Osteoblast (primary cell): ENCODE measurements around the gene LIN28A. TPM values are rescaled to one million over a fixed set of nuclear protein-coding genes. Genes with fewer than 3 reads are reported as not detected.
A peak's percentile ranks its signal among the peaks of the same experiment; 100 is the strongest.

ENCODE experiments used
- DNase-seq: peaks from one replicate; pipeline ENCODE4 v3.0.0; 2011; ENCODE audit warnings: low spot score, mixed read lengths; ENCODE audit not compliant: insufficient read length; ENCODE audit errors: missing footprints
- H2AFZ ChIP-seq: 2 replicates; pipeline ENCODE4 v1.6.0; 2011; ENCODE audit warnings: mild to moderate bottlenecking, low read length
- H3K27ac ChIP-seq: 2 replicates; pipeline ENCODE4 v1.5.1; 2011; ENCODE audit warnings: mild to moderate bottlenecking, low read depth, low read length, moderate library complexity
- H3K27me3 ChIP-seq: 2 replicates; pipeline ENCODE4 v1.6.0; 2012; ENCODE audit warnings: mild to moderate bottlenecking, control low read depth, inconsistent platforms, low read length, moderate library complexity; ENCODE audit not compliant: insufficient read depth
- H3K36me3 ChIP-seq: 2 replicates; pipeline ENCODE4 v1.5.1; 2011; ENCODE audit warnings: mild to moderate bottlenecking, low read length, control low read depth, moderate library complexity; ENCODE audit not compliant: insufficient read depth
- H3K4me1 ChIP-seq: 2 replicates; pipeline ENCODE4 v1.5.1; 2011; ENCODE audit warnings: mild to moderate bottlenecking, low read length, control low read depth, moderate library complexity; ENCODE audit not compliant: insufficient read depth
- H3K4me2 ChIP-seq: 2 replicates; pipeline ENCODE4 v1.6.0; 2011; ENCODE audit warnings: mild to moderate bottlenecking, low read length; ENCODE audit not compliant: insufficient read depth
- H3K4me3 ChIP-seq: fragments of 200-600 bp; sonication (generic); 3 replicates; pipeline ENCODE4 v1.5.1; 2012; ENCODE audit warnings: mild to moderate bottlenecking, low read length, inconsistent platforms; ENCODE audit not compliant: insufficient read depth
- H3K79me2 ChIP-seq: 2 replicates; pipeline ENCODE4 v1.6.0; 2012; ENCODE audit warnings: mild to moderate bottlenecking, low read length, control low read depth, inconsistent platforms; ENCODE audit not compliant: insufficient read depth
- H3K9me3 ChIP-seq: 2 replicates; pipeline ENCODE4 v1.5.1; 2011; ENCODE audit warnings: low read depth, low read length, control low read depth
- H4K20me1 ChIP-seq: 2 replicates; pipeline ENCODE4 v1.6.0; 2012; ENCODE audit warnings: mild to moderate bottlenecking, low read length, control low read depth; ENCODE audit not compliant: insufficient read depth
- total RNA-seq: library from RNA; depleted of rRNA; stranded (reverse); fragments of >200 nt; gene quantifications from 2 replicates; pipeline ENCODE4 v1.2.3, GENCODE V29; 2012
- TF ChIP-seq, protein P1 (sequence below): IDR thresholded peaks from 2 replicates; pipeline ENCODE4 v1.5.1; 2011; ENCODE audit warnings: mild to moderate bottlenecking, low read depth, low read length, moderate library complexity; ENCODE audit errors: extremely low read depth

LIN28A gene
- total RNA-seq, 1 donor: not detected

DNA sequence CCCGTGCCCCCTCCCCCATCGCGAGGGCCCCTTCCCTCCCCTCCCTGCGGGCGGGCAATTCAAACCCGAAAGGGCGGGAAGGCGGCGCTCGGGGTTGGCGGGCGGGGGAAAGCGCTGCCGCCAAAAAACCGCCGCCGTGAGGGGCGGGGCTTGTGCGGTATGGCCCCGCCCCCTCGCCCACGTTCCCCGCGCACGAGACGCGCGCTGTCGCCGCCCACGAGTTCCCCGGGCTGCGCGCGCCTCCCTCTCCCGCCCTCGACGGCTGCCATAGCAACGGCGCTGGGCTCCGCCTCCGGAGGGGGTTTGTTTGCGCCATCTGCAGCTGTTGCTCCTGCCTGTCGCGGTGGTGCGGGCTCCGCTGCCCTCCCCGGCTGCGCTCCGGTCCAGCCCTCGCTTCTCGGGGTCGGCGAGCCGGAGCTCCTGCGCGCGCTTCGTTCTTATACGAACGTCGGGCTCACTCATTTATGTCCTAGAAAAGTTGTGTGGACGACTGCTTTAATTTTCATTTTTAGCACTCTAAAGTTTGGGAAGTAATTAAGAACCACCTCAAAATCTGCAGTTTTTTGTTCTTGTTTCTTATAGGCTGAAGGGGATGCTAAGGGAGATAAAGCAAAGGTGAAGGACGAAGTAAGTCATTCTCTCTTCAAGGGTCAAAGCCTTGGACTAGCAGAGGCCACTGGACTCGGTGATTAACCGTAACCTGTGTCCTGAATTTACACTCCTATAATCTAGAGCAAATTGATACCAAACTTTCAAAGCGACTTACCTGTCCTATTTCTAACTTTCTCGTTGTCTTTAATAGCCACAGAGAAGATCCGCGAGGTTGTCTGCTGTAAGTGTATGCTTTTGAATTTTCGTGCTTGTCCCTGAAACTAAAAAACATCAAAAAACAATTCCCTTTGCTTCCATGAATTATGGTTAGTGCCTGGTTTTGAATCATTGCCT lies 62.6 kb downstream of the LIN28A start:
- TF ChIP-seq, protein P1, sequence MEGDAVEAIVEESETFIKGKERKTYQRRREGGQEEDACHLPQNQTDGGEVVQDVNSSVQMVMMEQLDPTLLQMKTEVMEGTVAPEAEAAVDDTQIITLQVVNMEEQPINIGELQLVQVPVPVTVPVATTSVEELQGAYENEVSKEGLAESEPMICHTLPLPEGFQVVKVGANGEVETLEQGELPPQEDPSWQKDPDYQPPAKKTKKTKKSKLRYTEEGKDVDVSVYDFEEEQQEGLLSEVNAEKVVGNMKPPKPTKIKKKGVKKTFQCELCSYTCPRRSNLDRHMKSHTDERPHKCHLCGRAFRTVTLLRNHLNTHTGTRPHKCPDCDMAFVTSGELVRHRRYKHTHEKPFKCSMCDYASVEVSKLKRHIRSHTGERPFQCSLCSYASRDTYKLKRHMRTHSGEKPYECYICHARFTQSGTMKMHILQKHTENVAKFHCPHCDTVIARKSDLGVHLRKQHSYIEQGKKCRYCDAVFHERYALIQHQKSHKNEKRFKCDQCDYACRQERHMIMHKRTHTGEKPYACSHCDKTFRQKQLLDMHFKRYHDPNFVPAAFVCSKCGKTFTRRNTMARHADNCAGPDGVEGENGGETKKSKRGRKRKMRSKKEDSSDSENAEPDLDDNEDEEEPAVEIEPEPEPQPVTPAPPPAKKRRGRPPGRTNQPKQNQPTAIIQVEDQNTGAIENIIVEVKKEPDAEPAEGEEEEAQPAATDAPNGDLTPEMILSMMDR: no peak
- H4K20me1 ChIP-seq: peaks cover 47% of the 10 kb centered on the region
- H3K79me2 ChIP-seq: peaks cover 21% of the 10 kb centered on the region
- H3K9me3 ChIP-seq: no peaks in the 10 kb centered on the region
- H3K4me1 ChIP-seq: peaks cover 34% of the 10 kb centered on the region
- H3K36me3 ChIP-seq: peaks cover 54% of the 10 kb centered on the region
- peak overlapping the region; percentile 98 for H3K4me2 ChIP-seq
- peak overlapping the region; percentile 91 for H3K27ac ChIP-seq
- H3K4me3 ChIP-seq: peak overlapping the region; percentile 87
- no peak overlapping the region for H2AFZ ChIP-seq
- no peaks in the 10 kb centered on the region for H3K27me3 ChIP-seq
- peak; percentile 98 for DNase-seq

DNA sequence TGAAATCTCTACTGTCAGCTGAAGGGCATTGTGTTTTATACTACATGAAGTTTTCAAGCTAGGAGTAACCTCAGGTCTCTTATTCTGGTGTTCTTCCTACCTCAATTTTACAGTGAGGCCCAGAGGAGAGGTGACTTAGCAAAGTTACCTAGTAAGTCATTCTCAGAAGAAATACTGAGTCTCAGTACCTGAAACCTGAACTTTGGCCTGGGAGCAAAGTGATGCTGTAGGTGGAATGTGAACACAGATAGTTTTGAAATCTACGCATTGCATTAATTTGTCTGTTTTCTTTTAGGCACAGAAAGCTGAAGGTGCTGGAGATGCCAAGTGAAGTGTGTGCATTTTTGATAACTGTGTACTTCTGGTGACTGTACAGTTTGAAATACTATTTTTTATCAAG lies 64.2 kb downstream of the LIN28A start:
- Histone ChIP-seq H3K79me2 (peaks cover 21% of the 10 kb centered on the region), H3K9me3 (no peaks in the 10 kb centered on the region), H3K36me3 (peaks cover 49% of the 10 kb centered on the region), H3K4me1 (peaks cover 34% of the 10 kb centered on the region), H2AFZ (no peak overlapping the region), H3K4me3 (no peak overlapping the region), H3K4me2 (no peak overlapping the region), H3K27me3 (no peaks in the 10 kb centered on the region), H3K27ac (peak overlapping the region; percentile 3), H4K20me1 (peaks cover 39% of the 10 kb centered on the region)
- TF ChIP-seq, protein P1: no peak
- peak; percentile 41 for DNase-seq

GRCh38 chr1:26475989-26476388 lies 65.4 kb downstream of the LIN28A start:
- Histone ChIP-seq H3K79me2 (peaks cover 21% of the 10 kb centered on the region), H3K4me3 (no peak overlapping the region), H3K4me2 (no peak overlapping the region), H3K9me3 (no peaks in the 10 kb centered on the region), H3K36me3 (peaks cover 45% of the 10 kb centered on the region), H4K20me1 (peaks cover 28% of the 10 kb centered on the region), H3K27ac (no peak overlapping the region), H3K4me1 (peaks cover 28% of the 10 kb centered on the region), H3K27me3 (no peaks in the 10 kb centered on the region), H2AFZ (no peak overlapping the region)
- TF ChIP-seq, protein P1: no peak
- DNase-seq: no peak

- Histone ChIP-seq H3K4me2 (no peak overlapping the region), H3K4me1 (peaks cover 18% of the 10 kb centered on the region), H3K4me3 (no peak overlapping the region), H3K36me3 (peaks cover 45% of the 10 kb centered on the region), H3K27ac (no peak overlapping the region), H3K79me2 (peaks cover 21% of the 10 kb centered on the region), H3K9me3 (no peaks in the 10 kb centered on the region), H4K20me1 (peaks cover 20% of the 10 kb centered on the region), H2AFZ (no peak overlapping the region), H3K27me3 (no peaks in the 10 kb centered on the region)
- peak; percentile 60 for DNase-seq
- TF ChIP-seq, protein P1: no peak
Observed at GRCh38 chr1:26476958-26477357, 66.3 kb downstream of the LIN28A start.
